ENCODE measurements around the gene FKBP1A. TPM values are rescaled to one million over a fixed set of nuclear protein-coding genes. Genes with fewer than 3 reads are reported as not detected.
A peak's percentile ranks its signal among the peaks of the same experiment; 100 is the strongest.

FKBP1A gene
- total RNA-seq, 2 donors from 2014 or later, result 103 to 161 TPM

- no peaks in the 10 kb centered on the region for H3K36me3 ChIP-seq
- intact Hi-C loops (cut with DNase I), result no loop called here
- WGBS, result 93% methylated on average over 2 of the region's 2 CpGs
- TF ChIP-seq POLR2A (IDR thresholded peaks at IDR 0.05) (no peak), POLR2AphosphoS5 (IDR thresholded peaks at IDR 0.05) (no peak), CTCF (IDR thresholded peaks at IDR 0.05) (no peak)
- no peak overlapping the region for H3K27ac ChIP-seq
- no peak overlapping the region for H3K4me3 ChIP-seq
- H3K9me3 ChIP-seq, result no peaks in the 10 kb centered on the region
- H3K27me3 ChIP-seq (replicated peaks; ENCODE audit: insufficient read depth), result no peaks in the 10 kb centered on the region
- no peak for DNase-seq (ENCODE audit: low spot score)
- no peaks in the 10 kb centered on the region for H3K4me1 ChIP-seq (replicated peaks)
Measured at GRCh38 chr20:1331101-1331500, 61.8 kb downstream of the FKBP1A start.

GRCh38 chr20:1330075-1330830, 62.6 kb downstream of the FKBP1A start:
- no peaks in the 10 kb centered on the region for H3K27me3 ChIP-seq (replicated peaks; ENCODE audit: insufficient read depth)
- no peaks in the 10 kb centered on the region for H3K9me3 ChIP-seq
- intact Hi-C loops (cut with DNase I), result no loop called here
- H3K27ac ChIP-seq, result no peak overlapping the region
- no peak for DNase-seq (ENCODE audit: low spot score)
- no peaks in the 10 kb centered on the region for H3K4me1 ChIP-seq (replicated peaks)
- WGBS, result 69% methylated on average over 6 of the region's 6 CpGs
- no peaks in the 10 kb centered on the region for H3K36me3 ChIP-seq
- no peak overlapping the region for H3K4me3 ChIP-seq
- no peak for TF ChIP-seq POLR2AphosphoS5 (IDR thresholded peaks at IDR 0.05)

- DNase-seq (ENCODE audit: low spot score), result peak; percentile 51
- TF ChIP-seq POLR2A (IDR thresholded peaks at IDR 0.05), result peak; percentile 87
- peak; percentile 61 for TF ChIP-seq POLR2AphosphoS5 (IDR thresholded peaks at IDR 0.05)
- no peak for TF ChIP-seq CTCF (IDR thresholded peaks at IDR 0.05)
- 48% methylated on average over 6 of the region's 8 CpGs for WGBS
- Histone ChIP-seq H3K4me1 (replicated peaks) (no peaks in the 10 kb centered on the region), H3K27ac (peak within 1 kb of the TSS; percentile 48 to 93), H3K9me3 (no peaks in the 10 kb centered on the region), H3K27me3 (replicated peaks; ENCODE audit: insufficient read depth) (no peaks in the 10 kb centered on the region), H3K4me3 (no peak within 1 kb of the TSS), H3K36me3 (no peaks in the 10 kb centered on the region)
- intact Hi-C loops (cut with DNase I), result loop anchor here (5.0 kb wide), 1 partner anchor 63 kb away; the partner anchor contains the start of gene FKBP1A
Measured at GRCh38 chr20:1328680-1329330, 64.0 kb downstream of the FKBP1A start, which contains the start of gene SDCBP2. Gene SDCBP2 (minus strand): TSS chr20:1329139. CDS start chr20:1320416, 8,723 bp downstream.

- intact Hi-C loops (cut with DNase I), result loop anchor here (5.0 kb wide), 1 partner anchor 64 kb away; the partner anchor contains the start of gene FKBP1A
- Histone ChIP-seq H3K4me3 (no peak overlapping the region), H3K9me3 (no peaks in the 10 kb centered on the region), H3K4me1 (replicated peaks) (no peaks in the 10 kb centered on the region), H3K27ac (peak overlapping the region; percentile 48 to 93), H3K36me3 (no peaks in the 10 kb centered on the region), H3K27me3 (replicated peaks; ENCODE audit: insufficient read depth) (no peaks in the 10 kb centered on the region)
- no peak for DNase-seq (ENCODE audit: low spot score)
- no peak for TF ChIP-seq CTCF (IDR thresholded peaks at IDR 0.05)
- no peak for TF ChIP-seq POLR2A (IDR thresholded peaks at IDR 0.05)
- no peak for TF ChIP-seq POLR2AphosphoS5 (IDR thresholded peaks at IDR 0.05)
- WGBS, result 75% methylated on average over 7 of the region's 7 CpGs
Measured at GRCh38 chr20:1327827-1328679, 64.8 kb downstream of the FKBP1A start.

GRCh38 chr20:1327241-1327653, 65.6 kb downstream of the FKBP1A start:
- Histone ChIP-seq H3K4me1 (replicated peaks) (no peaks in the 10 kb centered on the region), H3K27ac (peak overlapping the region in 1 of 2 donors; percentile 93), H3K4me3 (no peak overlapping the region), H3K27me3 (replicated peaks; ENCODE audit: insufficient read depth) (no peaks in the 10 kb centered on the region), H3K36me3 (no peaks in the 10 kb centered on the region), H3K9me3 (no peaks in the 10 kb centered on the region)
- no peak for DNase-seq (ENCODE audit: low spot score)
- intact Hi-C loops (cut with DNase I), result loop anchor here (5.0 kb wide), 1 partner anchor 65 kb away; the partner anchor contains the start of gene FKBP1A
- TF ChIP-seq POLR2AphosphoS5 (IDR thresholded peaks at IDR 0.05) (no peak), POLR2A (IDR thresholded peaks at IDR 0.05) (no peak), CTCF (IDR thresholded peaks at IDR 0.05) (no peak)
- 56% methylated on average over 8 of the region's 8 CpGs for whole genome bisulfite sequencing

All from prostate gland (tissue), 2 donors.